Prostate gland (tissue), 2 donors: ENCODE measurements around the gene ARL10.

Experiments used
- POLR2A ChIP-seq: fragments of 450-650 bp; IDR thresholded peaks from one replicate; pipeline ENCODE4 v1.6.1; 2016; ENCODE audit warnings: antibody characterized with exemption, mild to moderate bottlenecking
- POLR2AphosphoS5 ChIP-seq: sonication (generic); formaldehyde crosslinking; IDR thresholded peaks from one replicate; pipeline ENCODE4 v1.6.1; 2017; ENCODE audit warnings: antibody characterized with exemption
- TF ChIP-seq, protein P1 (sequence below), 4 experiments: fragments of 200-600 bp in 2 of 4; fragments of 450-650 bp in 2 of 4; sonication (generic) in 2 of 4; IDR thresholded peaks; 1 replicate in 3 of 4; 2 replicates in 1 of 4; pipeline ENCODE4 v1.5.1; 2016 to 2019; ENCODE audit warnings: antibody characterized with exemption in 4 of 4, mild to moderate bottlenecking in 2 of 4, moderate library complexity in 2 of 4

DNA sequence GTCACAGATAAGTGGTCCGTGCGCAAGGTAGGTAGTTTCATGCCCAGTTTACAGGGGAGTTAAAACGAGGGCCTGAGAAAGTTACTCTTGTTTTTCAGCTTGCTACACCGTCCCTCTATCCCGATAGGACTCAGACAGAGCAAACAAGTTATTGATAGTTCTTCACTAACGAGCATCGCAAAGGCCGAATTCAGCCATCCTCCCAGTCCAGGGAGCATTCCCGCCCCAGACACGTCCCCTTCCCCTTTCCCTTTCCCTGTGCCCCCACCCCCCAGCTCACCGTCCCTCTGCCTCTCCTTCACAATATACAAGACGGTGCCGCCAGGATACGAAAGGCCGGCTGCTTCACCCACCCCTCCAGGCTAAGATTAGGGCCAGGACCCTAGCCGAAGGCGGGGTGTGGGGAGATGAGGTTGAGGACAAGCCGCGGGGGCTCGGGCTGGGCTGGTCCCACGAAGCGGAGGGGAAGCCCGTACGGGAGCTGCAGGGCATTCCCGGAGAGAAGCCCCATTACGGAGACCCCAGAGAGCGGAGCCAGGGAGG, 4.3 kb upstream of the ARL10 start:
- TF ChIP-seq POLR2AphosphoS5: no peak
- TF ChIP-seq, protein P1, sequence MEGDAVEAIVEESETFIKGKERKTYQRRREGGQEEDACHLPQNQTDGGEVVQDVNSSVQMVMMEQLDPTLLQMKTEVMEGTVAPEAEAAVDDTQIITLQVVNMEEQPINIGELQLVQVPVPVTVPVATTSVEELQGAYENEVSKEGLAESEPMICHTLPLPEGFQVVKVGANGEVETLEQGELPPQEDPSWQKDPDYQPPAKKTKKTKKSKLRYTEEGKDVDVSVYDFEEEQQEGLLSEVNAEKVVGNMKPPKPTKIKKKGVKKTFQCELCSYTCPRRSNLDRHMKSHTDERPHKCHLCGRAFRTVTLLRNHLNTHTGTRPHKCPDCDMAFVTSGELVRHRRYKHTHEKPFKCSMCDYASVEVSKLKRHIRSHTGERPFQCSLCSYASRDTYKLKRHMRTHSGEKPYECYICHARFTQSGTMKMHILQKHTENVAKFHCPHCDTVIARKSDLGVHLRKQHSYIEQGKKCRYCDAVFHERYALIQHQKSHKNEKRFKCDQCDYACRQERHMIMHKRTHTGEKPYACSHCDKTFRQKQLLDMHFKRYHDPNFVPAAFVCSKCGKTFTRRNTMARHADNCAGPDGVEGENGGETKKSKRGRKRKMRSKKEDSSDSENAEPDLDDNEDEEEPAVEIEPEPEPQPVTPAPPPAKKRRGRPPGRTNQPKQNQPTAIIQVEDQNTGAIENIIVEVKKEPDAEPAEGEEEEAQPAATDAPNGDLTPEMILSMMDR (IDR thresholded peaks at IDR 0.05): no peak
- TF ChIP-seq POLR2A: no peak
